Hematopoietic multipotent progenitor cell treated with erythropoietin and hydrocortisone succinate and interleukin-3 and kit ligand, for 17 days (in vitro differentiated cells): Measurements from ENCODE around the gene RABAC1.
"Not testable (repeated sequence)": the region's sequence is repeated elsewhere in the genome, so short reads cannot be mapped to it uniquely, and the experiment has no call there.

Source experiments
- DNase-seq: peaks from one replicate; pipeline ENCODE4 v3.0.0-alpha.2; 2015; ENCODE audit warnings: low spot score

The RABAC1 gene

DNA sequence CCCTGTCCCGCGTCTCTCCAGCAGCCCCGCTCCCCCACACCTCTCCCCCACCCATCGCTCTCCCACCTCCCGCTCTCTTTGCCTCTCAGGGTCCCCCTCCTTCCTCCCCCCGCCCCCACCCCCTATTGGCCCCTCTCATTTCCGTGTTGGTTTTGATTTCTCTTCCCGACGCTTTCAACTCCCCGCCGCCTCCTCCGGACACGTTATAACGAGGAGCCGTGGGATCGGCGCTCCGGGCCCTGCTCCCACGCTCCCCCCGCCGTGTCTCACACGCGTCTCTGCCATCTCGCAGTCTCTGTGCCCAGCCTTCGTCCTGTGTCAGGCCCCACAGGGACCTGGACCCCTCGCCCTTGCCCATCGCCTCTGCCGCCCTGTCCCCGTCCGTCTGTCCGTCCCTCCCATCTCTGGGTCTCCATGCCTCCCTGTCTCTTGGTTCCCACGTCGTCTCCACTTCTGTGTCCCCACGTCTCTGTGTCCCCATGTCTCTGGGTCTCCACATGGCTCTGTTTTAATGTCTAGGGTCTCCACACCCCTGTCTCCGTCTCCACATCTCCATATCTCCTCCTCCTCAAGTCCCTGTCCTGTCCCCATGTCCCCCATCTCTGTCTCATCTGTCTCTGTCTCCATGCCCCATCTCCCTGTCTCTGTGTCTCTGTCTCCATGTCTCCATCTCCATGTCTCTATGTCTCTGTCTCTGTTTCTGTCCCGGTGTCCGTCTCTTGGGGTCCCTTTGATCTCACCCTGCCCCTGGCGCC lies 43.9 kb downstream of the RABAC1 start:
- DNase-seq: no peak

DNA sequence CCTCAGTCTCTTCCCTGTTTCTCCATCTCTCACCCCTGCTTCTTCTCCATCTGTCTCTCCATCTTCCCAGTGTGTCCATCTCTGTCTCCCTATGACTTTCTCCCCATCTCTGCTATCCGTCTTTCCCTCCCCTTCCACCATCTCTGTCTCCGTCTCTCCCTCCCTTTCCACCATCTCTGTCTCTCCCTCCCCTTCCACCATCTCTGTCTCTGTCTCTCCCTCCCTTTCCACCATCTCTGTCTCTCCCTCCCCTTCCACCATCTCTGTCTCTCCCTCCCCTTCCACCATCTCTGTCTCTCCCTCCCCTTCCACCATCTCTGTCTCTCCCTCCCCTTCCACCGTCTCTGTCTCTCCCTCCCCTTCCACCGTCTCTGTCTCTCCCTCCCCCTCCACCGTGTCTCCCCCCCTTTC lies 44.7 kb downstream of the RABAC1 start:
- not testable (repeated sequence) for DNase-seq

DNA sequence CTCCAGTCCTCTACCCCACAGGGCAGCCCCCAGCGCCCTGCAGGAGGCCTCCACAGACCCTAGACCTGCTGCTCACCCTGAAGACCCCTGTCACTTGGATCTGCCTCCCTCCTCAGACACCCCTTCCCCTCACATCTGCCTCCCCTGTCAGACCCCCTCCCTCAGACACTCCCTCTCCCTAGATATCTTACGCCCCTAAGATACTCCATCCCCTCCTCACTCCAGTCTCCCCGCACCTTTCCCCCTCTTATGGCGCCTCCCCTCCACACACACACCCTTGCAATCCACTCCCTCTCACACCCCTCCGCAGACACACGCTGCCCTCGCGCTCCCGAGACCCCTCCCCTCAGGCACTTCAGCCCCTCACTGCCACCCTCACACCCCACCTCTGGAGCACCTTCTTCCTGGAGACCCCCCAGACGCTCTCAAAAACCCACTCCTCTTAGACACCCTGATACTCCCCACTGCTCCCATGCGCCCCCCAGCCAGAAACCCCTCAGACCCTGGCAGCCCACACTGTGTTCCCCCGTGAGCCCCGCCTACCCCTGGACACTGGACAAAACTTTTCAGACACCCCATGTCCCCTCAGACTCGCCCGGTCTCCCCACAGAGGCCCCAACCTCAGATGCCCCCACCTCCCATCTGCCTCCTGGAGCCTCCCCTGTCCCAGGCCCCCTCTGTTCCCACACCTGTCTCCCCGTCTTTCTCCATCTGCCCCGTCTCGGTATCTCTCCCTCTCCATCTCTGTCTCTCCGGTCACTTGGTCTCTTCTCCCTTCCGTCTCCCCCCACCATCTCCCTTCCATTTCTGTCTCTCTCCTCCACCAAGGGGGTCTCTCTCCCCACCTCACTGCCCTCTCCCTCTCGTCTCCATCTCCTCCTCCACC lies 45.3 kb downstream of the RABAC1 start:
- no peak for DNase-seq

DNA sequence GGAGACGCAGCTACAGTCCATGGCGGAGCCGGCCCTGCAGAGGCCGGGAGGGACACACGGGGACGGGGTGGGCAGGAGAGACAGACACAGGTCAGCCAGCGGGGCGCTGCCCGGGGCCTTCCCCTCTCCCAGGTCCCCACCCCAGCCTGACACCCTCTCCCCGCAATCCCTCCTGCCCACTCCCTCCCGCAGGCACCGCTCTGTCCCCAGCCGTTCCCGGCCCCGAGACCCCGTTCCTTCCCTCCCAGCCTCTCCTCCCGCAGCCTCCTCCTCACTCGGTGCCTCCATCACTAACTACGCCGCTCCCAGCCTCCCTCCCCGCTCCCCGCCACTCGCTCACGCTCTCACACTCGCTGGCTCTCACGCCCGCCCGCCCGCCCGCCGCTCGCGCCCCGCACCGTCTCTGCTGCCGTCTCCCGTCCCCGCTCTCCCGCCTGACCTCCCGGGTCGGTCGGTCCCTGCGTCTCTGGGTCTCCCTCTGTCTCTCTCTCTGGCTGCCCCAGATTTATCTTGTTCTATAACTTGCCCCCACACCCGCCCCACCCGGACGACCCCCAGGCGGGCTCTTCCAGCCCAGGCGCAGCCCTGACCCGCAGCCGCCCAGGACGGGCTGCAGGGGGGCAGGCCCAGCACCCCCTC lies 46.1 kb downstream of the RABAC1 start:
- no peak for DNase-seq

DNA sequence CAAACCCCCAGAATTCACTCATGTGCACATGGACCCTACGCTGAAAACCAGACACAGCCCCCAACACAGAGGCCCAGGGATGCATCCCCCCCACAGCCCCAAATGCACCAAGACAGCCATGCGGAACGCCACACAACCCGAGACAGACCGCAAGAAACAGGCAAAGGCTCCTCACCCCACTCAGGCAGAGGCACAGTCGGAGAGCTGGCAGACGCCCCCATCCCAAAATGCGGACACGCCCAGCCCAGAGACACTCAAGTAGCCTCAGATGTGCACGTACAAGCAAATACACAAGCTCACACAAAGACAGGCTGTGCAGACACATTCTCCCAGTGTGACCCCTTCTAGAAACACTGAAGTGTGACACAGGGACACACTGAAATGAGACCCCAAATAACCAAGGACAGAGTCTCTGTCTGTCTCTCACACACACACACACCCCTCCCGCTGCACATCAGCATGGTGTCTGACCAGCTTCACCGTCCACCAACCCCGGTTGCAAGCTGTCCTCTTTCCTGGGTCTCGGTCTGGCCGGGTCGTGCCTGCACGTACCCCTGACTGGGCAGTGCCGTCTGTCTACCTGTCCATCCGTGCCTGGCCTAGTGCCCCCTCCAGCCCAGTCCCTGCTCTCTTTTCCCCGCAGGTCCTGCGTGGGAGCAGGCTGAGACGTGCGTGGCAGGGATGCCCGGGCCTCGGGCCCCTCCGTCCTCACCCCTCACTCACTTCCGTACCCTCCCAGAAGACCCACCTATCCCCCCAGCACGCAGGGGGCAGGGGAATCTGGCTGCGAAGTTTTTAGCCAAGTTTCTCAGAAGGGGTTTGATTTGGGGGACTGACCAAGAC lies 47.0 kb downstream of the RABAC1 start:
- DNase-seq: no peak

DNA sequence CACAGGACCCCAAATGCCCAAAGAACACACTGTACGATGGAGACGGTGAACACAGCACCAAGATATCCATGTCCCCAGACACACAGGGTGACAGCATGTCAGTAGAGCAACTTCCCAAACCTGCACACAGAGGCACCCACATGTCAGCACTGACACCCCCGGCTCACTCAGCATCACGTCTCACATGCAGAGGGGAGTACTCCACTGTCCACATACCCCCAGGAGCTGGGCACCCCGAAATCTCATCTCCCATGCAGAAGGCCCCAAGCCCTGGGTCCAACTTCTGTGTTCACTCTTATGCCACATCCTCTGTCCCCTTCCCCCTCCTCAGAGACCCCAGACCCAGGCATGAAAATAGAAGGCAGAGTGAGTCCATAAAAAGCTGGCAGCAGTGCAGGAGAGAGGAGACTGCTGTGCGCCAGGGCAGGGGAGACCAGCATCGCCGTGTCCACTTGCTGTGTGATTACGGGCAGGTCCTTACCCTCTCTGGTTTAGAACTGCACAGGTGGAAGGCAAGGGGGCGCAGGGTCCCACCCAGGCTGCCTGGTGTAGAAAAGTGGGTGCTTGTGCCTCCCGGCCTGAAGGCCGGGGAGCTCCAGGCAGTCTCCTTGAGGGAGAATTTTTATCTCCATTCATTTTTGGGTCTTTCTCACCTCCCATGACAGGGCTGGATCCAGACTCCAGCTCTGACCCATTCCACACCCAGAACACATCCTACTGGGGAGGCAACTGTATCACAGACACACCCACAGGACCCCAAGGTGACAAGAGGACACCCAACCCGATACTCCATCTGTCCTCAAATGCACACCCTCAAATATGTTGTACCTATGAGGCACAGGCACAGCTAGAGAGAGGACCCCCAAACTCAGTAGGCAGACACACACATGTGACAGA lies 47.9 kb downstream of the RABAC1 start:
- DNase-seq: no peak

DNA sequence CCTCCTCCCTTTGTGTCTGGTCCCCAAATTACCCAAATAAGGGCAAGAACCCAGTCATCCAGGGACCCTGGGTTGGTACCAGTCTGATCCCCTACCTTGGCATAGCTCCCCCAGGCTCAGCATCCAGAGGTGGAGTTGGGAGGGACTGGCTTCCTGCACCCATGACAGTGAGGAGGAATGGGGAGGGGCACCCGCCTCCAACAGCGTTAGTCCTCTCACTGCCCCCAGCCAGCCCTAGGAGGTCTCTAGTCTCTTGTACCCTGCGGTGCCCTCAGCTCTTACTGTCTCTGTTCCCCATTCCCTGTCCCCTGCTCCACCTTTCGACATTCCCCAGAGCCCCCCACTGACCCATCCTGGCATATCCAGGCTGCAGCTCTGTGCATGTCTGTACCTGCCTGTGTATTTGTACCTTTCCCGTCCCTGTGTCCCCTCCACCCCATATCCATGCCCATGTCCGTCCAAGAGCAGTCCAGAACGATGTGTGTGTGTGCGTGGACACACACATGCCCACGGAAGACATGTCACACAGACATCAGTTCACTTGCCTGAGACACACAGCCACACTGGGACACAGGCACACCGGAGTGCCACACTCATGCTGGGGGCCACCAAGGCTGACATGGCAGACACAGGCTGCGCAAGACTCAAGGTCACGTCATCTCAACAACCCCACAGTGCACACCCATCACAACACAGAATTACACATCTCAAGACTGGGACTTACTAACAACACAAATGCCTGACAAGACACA lies 48.7 kb downstream of the RABAC1 start:
- no peak for DNase-seq

DNA sequence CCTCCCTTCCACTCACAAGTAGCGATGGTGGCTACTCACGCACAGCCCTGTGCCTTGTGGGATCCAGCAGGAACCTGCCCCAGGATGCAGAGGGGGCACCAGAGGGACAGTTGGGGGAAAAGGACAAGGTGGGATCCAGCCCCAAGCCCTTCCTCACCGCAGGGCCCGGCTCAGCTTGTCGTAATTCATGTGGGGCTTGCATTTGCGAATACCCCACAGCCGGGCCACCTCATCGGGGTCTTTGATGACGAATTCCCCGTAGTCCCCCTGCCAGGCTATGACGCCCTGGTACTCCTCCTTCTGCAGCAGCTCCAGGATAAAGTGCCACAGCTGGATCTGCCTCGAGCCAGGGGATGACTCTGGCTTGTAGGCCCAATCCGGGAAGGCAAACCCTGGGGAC lies 49.4 kb downstream of the RABAC1 start:
- no peak for DNase-seq

DNA sequence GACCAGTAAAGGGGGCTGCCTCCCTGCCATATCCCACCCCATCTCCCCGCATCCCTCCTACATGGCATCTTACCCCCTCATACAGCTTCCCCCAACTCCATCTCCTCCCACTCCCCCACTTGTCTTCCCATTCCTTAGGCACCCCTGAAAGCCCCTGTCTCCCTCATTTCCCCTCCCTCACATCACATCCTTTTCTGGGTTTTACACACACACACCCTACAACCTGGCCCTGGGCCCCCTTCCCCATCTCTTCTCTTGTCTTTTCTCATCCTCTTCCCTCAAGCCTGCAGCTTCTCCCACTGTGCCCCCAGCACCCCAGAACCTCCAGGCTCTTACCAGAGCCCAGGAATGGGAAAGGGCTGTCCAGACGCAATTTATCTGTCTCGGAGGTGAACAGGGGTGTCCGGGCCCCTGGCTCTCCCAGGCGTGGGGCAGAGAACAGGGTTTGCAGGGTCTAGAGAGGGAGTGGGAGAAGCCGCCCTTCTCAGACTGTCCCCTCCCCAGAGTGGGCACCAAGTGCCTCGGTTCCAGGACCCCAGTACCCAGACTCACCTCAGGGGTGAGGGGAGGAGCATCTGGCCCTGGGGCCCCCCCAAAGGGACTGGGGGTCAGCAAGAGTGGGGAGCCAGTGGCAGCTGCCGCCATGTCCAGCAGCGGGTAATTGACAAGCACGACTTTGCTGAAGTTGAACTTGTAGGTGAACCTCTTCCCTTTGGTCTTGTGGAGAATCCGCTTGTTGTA lies 50.2 kb downstream of the RABAC1 start:
- no peak for DNase-seq

DNA sequence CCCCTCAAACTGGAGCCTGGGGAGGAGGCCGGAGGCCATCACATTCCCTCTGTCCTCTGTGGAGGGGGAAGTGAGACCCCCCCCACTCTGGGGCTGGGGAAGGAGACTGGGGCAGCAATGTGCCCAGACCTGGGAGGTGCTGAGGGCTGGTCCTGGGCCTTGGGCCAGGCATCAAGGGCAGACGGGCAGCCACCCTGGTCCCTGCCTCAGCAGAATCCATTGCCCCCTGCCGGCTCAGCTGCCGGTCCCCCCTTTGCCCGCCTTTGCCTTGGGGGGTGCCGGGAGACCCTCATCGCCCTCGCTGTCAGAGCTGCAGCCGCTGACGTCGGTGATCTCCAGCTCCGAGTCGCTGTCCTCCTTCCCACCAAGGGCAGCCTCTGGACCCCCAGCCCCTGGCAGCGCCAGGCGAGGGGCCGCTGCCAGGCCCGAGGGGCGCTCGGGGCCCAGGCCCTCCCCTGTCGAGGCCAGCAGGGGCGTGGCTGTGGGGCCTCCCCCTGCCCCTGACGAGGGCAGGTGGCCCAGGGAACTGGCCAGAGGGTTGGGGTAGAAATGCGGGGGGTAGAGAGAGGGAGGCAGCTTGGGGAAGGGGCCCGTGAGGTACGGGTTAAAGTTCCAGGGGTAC lies 51.0 kb downstream of the RABAC1 start:
- DNase-seq: no peak

DNA sequence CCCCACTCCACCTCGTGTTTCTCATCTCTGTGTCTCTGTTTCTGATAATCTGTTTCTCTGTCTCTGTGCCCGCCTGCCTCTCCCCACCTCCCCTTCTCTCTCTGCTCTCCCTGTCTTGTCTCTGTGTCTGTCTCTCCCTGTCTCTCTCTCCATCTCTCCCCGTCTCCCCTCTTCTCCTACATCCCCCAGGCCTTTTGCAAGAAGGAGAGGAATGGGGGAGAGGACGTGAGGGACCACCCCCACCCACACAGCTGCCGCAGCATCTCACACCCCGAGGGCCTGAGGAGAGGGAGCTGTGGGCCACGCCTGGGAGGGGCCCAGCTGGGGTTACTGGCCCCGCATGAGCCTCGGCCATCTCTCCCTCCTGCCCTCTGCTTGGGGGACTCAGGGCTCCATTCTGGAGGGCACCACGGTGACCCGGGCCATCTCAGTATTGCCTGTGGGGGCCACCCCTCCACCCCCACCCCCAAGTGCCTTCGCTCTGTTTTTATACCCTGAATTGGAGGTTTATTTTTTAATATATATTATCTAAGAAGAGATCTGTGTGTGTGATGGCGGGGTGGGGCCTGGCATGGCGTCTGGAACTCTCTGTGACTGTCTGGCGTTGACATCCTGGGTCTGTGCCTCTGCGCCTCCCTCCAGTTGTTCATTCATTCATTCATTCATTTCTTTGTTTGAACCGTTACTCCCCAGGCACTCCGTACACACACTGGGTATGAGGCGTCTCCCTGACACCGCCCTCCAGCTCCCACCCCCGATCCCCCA lies 52.0 kb downstream of the RABAC1 start:
- no peak for DNase-seq
